HEK293T (cell line): ENCODE measurements around the gene IL15RA.

Experiments used
- BHLHE40 ChIP-seq: fragments of 450-650 bp; IDR thresholded peaks from 2 replicates; pipeline ENCODE4 v1.6.1; 2016; ENCODE audit warnings: mild to moderate bottlenecking, moderate library complexity, borderline replicate concordance
- ELF4 ChIP-seq: fragments of 450-650 bp; IDR thresholded peaks from 2 replicates; pipeline ENCODE4 v1.6.1; 2017; ENCODE audit warnings: antibody characterized with exemption
- FOXK2 ChIP-seq: fragments of 450-650 bp; IDR thresholded peaks from 2 replicates; pipeline ENCODE4 v1.6.1; 2016; ENCODE audit warnings: mild to moderate bottlenecking
- FOXM1 ChIP-seq: fragments of 450-650 bp; IDR thresholded peaks from 2 replicates; pipeline ENCODE4 v1.6.1; 2017; ENCODE audit warnings: mild to moderate bottlenecking, borderline replicate concordance
- L3MBTL2 ChIP-seq: fragments of 450-650 bp; conservative IDR thresholded peaks from 2 replicates; pipeline ENCODE4 v1.6.1; 2016; ENCODE audit warnings: mild to moderate bottlenecking
- LEF1 ChIP-seq: fragments of 450-650 bp; IDR thresholded peaks from 2 replicates; pipeline ENCODE4 v1.6.1; 2017; ENCODE audit warnings: mild to moderate bottlenecking, borderline replicate concordance
- NFRKB ChIP-seq: fragments of 450-650 bp; IDR thresholded peaks from 2 replicates; pipeline ENCODE4 v1.6.1; 2016; ENCODE audit warnings: mild to moderate bottlenecking, moderate library complexity
- PKNOX1 ChIP-seq: fragments of 450-650 bp; IDR thresholded peaks from 2 replicates; pipeline ENCODE4 v1.6.1; 2016

GRCh38 chr10:5935628-5936027 is 41.7 kb downstream of the IL15RA start:
- no peak for TF ChIP-seq LEF1
- no peak for TF ChIP-seq ELF4
- no peak for TF ChIP-seq FOXM1
- TF ChIP-seq PKNOX1, result no peak
- TF ChIP-seq FOXK2, result no peak
- no peak for TF ChIP-seq L3MBTL2
- no peak for TF ChIP-seq BHLHE40
- no peak for TF ChIP-seq NFRKB
